Measurements from ENCODE around the gene TINAGL1.

Gene TINAGL1

DNA sequence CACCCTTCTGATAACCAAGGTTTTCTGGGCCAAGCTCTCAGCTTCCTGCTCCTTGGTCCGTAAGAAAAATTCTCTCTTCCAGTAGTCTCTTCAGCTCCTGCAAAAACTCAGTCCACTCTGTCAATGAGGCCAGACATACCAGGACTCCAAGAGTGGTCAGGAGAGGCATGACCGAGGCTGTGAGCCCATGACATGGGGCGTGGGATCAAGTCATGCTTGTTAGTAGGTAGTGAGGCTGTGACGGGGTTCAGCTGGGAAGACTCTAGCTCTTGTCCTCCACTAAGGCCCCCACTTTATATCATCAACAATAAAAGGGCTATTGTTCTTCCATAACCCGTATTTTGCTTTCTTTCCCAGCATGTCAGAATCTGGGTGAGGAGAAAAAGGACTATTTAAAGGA is 31.0 kb downstream of the TINAGL1 start:
- DNase-seq (ENCODE audit: low read depth) = no peak

DNA sequence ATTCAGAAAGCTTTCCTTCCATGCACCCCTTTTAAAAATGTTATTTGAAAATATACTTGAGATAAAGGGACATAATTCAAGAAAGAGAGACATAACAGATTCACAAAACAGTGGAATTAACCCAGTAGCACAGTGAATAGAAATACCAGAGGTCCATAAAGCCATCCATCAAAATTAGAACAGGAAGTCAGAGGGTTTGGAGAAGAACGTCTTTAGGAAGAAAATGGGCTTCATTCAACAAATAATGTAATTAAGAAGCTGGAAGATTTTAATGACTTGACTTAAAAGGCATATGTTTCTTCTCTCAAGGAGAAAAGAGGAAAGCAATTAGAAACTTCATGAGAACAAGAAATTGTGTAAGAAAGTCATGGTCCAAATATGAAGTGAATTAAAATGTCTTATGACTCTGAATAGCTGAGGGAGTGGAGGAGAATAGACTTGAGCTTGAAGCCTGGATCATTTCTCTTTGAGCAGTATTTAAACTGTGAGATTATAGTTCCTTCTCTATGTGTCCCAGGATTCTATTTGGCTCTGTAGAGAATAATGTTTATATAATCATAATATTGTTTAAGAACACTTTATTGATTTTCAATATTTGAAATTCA is 33.3 kb downstream of the TINAGL1 start:
- no peak for DNase-seq (ENCODE audit: low read depth)

DNA sequence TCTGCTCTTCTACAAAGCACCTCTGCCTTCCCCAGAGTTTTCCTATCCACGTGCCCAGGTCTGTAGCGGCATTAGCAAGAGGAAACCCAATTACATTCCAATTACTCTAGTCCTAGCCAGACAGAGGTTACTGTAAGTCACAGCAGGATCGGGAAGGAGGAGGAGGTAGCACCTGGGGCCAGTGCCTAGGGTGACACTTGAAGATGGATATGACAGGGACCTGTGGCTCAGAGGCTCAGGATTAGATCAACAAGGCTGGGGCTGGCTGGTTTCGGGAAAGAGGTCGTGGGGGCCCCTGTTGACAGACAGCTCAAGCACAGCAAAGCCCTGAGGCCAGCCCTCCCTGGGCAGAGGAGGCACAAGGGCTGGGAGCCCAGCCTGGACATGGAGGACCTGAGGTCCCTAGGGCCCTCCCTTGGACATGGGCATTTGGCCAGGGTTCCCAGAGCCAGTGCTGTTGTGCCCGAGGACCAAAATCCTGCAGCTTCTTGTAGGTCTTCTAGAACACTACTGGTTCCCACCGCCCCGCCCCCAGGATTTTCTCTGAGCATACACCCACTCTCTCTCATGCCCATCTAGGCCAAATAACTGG is 38.2 kb downstream of the TINAGL1 start:
- DNase-seq (ENCODE audit: low read depth) = no peak

DNA sequence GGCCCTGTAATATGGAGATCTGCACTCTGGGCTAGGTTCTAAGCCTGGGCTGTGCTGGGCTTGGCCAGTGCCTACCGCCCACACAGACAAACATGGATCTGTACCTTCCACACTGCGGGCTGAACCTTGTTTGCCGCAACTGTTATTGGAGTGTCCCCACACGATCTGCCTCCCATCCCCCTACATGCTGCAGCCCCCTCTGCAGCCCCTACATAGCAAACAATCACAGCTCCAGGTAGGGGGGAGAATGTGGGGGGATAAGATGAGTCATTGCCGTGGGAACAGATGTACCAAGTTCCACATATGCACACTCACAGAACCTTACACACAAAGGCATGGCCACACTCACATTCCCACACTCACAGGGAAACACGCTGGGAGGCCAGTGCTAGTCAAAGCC is 39.1 kb downstream of the TINAGL1 start:
- no peak for DNase-seq (ENCODE audit: low read depth)

DNA sequence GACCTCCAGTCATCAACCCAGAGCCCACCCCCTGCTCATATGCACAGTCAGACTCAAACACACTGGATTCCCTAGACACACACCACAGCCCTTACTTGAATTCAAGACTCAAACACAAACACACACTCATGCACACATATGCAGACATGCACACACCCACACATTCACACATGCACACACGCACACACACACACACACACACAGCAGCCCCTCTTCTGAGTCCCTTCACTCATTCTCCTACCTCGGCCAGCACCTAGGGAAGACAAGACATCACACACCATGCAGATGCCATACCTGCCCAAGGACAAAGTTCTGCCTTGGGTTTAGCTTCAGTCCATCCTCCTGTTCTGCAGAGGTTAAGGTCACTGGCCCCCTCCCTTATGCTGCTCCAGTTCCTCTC is 39.6 kb downstream of the TINAGL1 start:
- DNase-seq (ENCODE audit: low read depth) = no peak

DNA sequence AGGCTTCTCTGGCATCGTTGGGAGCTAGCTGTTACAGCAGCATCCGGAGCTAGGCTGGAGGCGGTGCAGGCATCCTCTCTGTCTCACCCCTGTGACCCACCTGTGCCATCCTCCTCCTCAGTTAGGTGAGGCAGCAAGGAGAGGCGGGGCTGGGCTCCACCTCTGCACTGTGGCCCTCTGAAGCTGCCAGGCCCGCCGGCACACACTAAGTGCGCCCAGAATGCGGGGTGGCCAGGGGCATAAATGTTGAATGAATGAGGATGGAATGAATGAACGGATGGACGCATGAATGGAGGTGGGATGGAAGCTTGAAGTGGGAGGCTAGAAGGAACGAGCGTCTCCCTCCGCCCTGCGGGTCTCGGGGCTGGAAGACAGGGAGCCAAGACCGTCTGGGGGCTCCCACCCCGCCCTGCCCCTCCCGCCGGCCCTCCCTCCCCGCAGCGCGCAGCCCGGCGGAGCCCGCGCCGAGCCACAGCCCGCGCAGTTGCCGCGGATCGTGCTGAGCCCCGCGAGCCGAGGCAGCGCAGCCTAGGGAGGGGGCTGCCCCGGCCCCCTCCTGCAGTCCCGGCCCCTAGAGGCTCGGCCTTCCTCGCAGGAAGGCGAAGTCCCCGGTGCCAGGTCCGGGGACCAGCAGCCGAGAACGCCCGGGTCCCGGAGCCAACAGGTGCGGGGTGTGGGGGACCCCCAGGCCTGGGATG is 41.1 kb downstream of the TINAGL1 start, which contains the start of gene HCRTR1:
Gene HCRTR1, plus strand, starts transcription at position 472 of the 698 bp plus-strand sequence. CDS start 1,504 bp downstream, outside the sequence.
- no peak for DNase-seq (ENCODE audit: low read depth)

DNA sequence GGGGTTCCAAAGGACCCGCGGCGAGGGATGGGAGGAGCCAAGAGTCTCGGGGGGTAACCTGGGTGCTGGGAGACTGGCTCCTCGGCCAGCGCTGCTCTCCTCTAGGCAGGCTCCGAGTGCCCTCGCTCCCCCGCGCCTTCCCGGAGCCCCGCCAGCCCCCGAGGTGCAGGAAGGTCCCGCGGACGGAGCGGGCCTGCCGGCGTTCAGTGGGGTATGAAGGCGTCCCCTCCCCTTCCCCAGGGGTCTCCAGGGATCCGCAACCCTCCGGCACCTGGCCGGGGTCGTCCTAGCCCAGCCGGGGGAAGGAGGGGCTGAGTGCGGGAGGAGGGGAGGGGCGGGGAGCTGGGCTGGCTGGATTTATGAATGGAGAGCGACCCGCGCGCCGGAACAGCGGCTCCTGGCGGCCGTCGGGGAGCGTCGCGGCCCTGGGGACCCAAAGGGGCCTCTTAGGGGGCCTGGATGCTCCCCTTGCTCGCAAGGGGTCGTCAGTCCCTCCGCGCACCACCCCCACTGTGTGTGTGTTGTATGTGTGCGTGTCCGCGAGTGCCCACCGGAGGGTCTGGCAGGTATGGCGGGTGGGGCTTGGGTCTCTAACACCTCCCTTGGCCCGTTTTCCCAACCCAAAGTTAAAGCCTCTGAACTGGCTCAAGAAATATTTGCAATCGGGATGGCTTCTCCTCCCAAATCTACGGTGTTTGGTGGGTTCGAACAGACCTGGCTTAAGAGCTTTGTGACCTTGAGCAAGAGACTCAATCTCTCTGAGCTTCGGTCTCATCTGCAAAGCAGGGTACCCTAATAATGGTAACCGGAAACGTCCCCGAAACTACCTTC is 41.8 kb downstream of the TINAGL1 start:
- DNase-seq (ENCODE audit: low read depth) = no peak

DNA sequence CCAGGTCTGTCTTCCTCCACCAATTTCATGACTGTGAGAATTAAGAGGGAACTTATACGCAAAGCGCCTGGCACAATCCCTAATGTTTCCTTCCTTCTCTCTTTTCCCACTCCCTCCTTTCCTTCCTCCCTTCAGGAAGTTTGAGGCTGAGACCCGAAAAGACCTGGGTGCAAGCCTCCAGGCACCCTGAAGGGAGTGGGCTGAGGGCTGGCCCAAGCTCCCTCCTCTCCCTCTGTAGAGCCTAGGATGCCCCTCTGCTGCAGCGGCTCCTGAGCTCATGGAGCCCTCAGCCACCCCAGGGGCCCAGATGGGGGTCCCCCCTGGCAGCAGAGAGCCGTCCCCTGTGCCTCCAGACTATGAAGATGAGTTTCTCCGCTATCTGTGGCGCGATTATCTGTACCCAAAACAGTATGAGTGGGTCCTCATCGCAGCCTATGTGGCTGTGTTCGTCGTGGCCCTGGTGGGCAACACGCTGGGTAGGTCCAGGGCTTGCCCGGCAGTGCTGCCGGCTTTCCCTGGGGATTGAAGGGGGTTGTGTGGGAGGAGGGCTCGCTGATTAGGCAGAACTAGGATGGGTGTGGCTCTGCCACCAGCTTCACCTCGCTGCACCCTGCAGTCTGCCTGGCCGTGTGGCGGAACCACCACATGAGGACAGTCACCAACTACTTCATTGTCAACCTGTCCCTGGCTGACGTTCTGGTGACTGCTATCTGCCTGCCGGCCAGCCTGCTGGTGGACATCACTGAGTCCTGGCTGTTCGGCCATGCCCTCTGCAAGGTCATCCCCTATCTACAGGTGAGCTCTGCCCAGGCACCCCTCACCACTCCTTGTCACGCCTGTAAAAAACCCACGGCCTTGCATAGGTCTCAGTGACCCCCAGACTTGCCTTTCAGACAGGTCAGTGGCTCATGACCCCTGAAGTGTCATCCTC is 42.9 kb downstream of the TINAGL1 start:
- no peak for DNase-seq (ENCODE audit: low read depth)

DNA sequence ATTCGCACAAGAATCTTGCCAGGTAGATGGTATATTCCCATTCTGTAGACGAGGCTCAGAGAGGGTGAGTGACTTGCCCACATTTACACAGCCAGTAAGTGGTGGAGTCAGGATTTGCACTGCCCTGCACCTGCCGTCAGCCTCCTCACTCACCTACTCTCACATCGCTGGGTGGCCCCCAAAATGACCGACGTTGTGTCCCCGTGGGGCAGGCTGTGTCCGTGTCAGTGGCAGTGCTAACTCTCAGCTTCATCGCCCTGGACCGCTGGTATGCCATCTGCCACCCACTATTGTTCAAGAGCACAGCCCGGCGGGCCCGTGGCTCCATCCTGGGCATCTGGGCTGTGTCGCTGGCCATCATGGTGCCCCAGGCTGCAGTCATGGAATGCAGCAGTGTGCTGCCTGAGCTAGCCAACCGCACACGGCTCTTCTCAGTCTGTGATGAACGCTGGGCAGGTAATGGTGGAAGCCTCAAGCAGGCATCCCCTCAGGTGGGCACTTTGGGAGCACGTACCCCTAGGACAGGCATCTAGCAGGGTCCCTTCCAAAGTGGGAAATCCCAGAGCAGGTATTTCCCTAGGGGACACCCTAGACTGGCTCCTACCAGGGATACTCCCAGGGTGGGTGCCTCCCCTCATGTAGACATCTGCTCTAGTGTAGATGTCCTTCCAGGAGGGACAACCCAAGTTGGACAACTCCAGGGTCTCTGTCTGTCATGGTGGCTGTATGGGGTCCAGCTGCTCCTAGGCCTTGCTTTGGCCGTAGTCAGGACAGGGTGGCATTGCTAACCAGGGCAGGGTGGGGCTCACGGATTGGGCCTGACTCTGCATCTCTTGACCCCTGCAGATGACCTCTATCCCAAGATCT is 44.5 kb downstream of the TINAGL1 start:
- no peak for DNase-seq (ENCODE audit: low read depth)

DNA sequence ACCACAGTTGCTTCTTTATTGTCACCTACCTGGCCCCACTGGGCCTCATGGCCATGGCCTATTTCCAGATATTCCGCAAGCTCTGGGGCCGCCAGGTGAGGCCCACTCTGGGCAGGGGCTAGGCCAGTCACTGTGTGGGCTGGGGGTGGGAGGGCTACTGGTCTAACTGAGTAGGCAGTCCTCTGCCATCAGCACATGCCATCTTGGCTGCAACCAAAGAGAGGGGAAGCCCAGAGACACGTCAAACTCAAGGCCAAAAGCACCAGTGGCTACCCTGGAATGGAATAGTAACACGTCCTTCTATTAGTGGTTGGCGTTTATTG is 45.1 kb downstream of the TINAGL1 start:
- DNase-seq (ENCODE audit: low read depth) = no peak

DNA sequence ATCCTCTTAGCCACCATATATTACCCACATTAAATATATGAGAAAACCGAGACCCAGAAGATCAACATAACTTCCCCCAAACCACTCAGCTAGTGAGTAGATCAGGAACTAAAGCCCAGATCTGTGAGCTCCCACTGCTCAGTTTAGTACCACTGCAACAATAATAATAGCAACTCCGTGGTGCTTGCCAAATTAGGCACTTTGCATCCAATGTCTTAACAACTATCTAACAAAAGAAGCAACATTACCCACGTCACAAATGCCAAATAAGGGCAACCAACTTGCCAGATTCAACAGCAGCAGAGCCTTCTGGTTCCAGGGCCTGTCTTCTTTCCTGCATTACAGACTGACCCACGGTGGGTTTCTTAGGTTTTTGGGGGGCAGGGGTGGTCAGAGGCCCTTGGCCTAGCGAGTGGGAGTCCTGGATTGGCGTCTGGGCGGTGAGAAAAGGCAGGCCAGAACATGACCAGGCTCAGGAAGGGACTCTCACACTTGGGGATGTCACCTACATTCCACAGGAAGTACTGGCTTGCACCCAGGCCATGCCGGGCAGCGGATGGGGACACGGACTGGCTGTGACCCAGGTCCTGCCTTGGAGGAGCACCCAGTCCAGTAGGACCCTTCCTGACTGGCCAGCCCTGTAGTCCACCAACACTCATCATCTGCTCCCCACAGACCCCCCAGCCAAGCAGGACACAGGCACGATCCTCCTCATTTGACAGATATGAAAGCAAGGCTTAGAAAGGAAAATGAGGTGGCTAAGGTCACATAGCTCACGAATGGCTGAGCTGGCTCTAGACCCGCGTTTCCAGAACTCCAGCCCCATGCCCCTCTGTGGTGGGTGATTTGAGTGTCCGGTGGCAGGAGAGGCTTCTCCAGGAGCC is 45.8 kb downstream of the TINAGL1 start:
- DNase-seq (ENCODE audit: low read depth) = no peak

DNA sequence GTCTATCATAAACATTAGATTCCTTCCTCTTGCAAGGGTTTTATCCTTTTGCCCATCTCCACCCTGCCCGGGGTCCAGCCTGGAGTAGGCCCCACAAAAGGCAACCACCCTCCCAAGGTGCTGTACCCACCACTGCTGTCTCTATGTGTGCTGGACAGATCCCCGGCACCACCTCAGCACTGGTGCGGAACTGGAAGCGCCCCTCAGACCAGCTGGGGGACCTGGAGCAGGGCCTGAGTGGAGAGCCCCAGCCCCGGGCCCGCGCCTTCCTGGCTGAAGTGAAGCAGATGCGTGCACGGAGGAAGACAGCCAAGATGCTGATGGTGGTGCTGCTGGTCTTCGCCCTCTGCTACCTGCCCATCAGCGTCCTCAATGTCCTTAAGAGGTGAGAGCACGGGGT is 47.0 kb downstream of the TINAGL1 start:
- DNase-seq (ENCODE audit: low read depth) = no peak

DNA sequence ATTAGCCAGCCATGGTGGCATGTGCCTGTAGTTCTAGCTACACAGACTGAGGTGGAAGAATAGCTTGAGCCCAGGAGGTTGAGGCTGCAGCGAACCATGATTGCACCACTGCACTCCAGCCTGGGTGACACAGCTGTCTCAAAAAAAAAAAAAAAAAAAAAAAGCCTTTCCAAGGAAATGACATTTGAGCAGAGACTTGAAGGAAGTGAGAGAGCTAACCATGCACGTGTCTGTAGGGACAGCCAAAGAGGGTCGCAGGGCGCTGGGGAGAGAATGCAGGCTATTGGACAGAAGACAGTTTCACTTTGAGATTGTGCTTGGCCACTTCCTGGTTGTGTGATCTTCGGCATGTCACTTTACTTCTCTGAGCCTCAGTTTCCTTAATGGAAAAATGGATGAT is 48.0 kb downstream of the TINAGL1 start:
- no peak for DNase-seq (ENCODE audit: low read depth)

DNA sequence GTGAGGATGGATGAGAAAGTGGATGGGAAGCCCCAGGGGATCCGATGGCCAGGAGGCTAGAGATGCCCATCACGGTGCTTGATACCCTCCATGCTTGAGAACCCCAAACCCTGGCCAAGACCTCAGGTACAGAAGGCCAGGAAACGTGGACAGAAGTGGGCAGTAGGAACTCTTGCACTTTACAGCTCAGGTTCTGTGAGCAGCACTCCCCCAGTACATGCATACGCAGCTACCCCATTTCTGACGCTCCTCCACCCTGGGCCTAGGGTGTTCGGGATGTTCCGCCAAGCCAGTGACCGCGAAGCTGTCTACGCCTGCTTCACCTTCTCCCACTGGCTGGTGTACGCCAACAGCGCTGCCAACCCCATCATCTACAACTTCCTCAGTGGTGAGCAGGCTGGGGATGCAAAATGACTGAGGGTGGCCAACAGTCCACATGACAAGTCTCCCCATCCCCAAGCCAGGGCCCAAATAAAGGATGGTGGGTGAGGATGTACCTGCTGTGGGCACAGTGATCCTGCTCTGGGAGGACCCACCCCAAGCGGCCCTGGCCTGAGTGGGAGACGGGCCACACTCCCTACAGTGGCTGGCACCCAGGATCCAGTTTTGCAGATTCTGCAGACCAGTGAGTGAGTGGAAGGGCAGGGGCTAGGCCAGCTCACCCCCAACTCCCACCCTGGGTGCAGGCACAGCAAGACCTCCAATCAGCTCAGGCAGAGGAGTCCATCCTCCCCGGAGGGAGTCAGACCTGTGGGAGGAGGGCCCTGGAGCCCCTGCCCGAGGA is 48.6 kb downstream of the TINAGL1 start:
- no peak for DNase-seq (ENCODE audit: low read depth)

DNA sequence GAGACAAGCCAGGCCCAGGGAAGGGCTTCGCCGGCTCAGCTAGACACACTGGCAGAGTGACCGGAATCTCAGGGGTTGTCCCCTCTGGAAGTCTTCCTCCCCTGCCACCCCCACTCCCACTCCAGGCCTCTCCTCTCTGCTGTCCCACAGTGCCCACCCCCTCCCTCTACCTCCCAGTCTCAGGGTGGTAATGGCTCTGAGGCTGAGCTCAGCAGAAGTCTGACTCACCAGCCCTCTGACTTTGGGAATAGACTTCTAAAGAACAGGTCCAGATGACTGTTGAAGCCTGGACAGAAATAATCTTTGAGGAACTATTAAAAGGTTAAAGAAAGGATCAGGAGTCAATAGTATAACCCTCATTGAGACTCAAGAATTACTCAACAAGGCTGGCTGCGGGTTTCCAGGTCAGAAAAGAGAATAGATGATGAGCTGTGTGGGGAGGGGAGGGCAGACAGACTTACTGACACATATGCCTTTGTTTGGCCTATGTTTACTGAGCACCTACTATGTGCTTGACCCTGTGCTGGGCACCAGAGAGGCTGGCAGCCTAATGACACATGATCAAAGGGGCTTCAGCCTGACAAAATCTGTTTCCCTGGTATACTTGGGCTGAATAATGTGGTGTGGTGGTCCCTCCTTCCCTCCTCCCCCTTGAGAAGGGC is 49.4 kb downstream of the TINAGL1 start:
- DNase-seq (ENCODE audit: low read depth) = no peak

DNA sequence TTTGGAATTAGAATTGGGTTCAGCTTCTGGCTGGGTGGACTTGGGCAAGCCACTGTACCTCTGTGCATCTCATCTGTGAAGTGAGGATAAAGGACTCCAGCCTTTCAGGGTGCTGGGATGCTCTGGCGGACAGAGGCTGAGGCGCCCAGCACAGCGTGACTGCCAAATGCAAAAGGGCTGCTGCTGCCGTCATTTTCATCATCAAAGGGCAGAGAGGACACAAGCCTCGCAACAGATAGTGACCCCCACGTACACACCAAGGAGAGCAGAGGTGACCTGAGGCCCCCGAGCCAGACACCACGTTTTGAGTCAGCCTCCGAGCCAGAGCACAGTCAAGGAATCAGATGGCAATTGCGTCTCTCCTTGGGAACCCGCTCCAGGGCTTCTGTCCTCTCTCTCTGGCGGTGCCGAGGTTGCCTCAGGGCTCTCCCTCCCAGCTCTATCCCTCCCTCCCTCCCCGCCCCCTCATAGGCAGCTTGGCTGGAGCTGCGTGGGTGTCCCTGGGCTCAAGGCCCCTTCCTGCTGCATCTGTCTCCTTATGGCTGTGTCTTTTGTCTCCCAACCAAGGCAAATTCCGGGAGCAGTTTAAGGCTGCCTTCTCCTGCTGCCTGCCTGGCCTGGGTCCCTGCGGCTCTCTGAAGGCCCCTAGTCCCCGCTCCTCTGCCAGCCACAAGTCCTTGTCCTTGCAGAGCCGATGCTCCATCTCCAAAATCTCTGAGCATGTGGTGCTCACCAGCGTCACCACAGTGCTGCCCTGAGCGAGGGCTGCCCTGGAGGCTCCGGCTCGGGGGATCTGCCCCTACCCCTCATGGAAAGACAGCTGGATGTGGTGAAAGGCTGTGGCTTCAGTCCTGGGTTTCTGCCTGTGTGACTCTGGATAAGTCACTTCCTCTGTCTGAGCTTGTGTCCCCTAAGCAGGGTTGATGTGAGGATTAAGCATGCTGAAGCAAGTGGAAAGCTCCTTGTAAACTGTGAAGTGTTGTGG is 50.2 kb downstream of the TINAGL1 start:
- DNase-seq (ENCODE audit: low read depth) = no peak

DNA sequence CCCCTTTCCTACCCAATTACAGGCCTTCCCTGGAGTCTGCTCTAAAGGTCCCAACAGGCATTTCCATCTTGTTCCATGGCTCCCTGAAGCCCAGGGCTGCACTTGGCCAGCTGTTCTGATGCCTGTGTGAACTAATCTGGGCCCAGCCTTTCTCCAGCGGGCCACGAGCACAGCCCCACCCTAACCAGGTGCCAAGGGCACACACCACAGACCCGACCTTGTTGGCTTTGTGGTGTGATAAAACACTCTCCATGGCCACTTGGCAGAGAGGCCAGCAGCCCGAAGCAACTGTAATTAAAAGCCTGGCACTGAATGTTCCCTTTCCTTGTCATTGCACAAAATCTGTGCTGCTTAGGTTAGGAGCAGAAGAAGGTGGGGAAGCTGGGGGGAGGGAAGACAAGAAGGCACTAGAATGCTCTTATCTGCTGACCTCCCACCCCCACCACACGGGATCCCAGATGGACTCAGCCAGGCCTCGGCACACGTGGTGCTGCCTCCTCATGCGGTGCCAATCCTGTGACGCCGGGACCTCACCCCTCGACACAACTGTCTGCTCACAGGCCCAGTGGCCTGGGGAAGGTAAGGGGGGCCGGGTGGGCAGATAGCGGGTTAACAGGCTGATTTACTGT is 51.1 kb downstream of the TINAGL1 start:
- DNase-seq (ENCODE audit: low read depth) = no peak

Data from HS-5 (cell line).